GM19035 (cell line): ENCODE measurements around the gene SYNPO.
A peak's percentile ranks its signal among the peaks of the same experiment; 100 is the strongest.

Experiments
- ATAC-seq: cut with Tn5 transposase; IDR thresholded peaks from one replicate; pipeline ENCODE4 v1.9.1; 2021; ENCODE audit not compliant: unreplicated experiment

SYNPO gene

GRCh38 chr5:150625164-150625535 lies 15.3 kb upstream of the SYNPO start:
- ATAC-seq = no peak

GRCh38 chr5:150625831-150626746 lies 14.4 kb upstream of the SYNPO start:
- peak; percentile 53 for ATAC-seq

- no peak for ATAC-seq
Measured at GRCh38 chr5:150626853-150627276, 13.6 kb upstream of the SYNPO start.

GRCh38 chr5:150627731-150628545 lies 12.5 kb upstream of the SYNPO start:
- no peak for ATAC-seq

- ATAC-seq = no peak
Measured at GRCh38 chr5:150628936-150629485, 11.4 kb upstream of the SYNPO start.

- no peak for ATAC-seq
Measured at GRCh38 chr5:150630016-150630415, 10.4 kb upstream of the SYNPO start.

- no peak for ATAC-seq
Measured at GRCh38 chr5:150630461-150631325, 9.8 kb upstream of the SYNPO start.

GRCh38 chr5:150631326-150631701 lies 9.1 kb upstream of the SYNPO start:
- no peak for ATAC-seq

- ATAC-seq = no peak
Measured at GRCh38 chr5:150632305-150633160, 7.9 kb upstream of the SYNPO start.

GRCh38 chr5:150633429-150633828 lies 7.0 kb upstream of the SYNPO start:
- ATAC-seq = no peak

- ATAC-seq = no peak
Measured at GRCh38 chr5:150636391-150637244, 3.8 kb upstream of the SYNPO start.

- no peak for ATAC-seq
Measured at GRCh38 chr5:150637245-150638052, 3.0 kb upstream of the SYNPO start.

- ATAC-seq = no peak
Measured at GRCh38 chr5:150638053-150638444, 2.4 kb upstream of the SYNPO start.

- no peak for ATAC-seq
Measured at GRCh38 chr5:150638488-150639376, 1.7 kb upstream of the SYNPO start.

GRCh38 chr5:150639377-150639692 lies 1.1 kb upstream of the SYNPO start:
- no peak for ATAC-seq

GRCh38 chr5:150639751-150640150 lies 709 bp upstream of the SYNPO start:
- ATAC-seq = no peak

- ATAC-seq = no peak
Measured at GRCh38 chr5:150641006-150641570, 628 bp downstream of the SYNPO start.
